GM18499 (cell line): ENCODE results near the gene KIAA0930.

Source experiments
- ATAC-seq: cut with Tn5 transposase; IDR thresholded peaks from one replicate; pipeline ENCODE4 v1.9.1; 2021; ENCODE audit warnings: moderate number of reproducible peaks; ENCODE audit not compliant: insufficient read depth, unreplicated experiment

Gene KIAA0930

DNA sequence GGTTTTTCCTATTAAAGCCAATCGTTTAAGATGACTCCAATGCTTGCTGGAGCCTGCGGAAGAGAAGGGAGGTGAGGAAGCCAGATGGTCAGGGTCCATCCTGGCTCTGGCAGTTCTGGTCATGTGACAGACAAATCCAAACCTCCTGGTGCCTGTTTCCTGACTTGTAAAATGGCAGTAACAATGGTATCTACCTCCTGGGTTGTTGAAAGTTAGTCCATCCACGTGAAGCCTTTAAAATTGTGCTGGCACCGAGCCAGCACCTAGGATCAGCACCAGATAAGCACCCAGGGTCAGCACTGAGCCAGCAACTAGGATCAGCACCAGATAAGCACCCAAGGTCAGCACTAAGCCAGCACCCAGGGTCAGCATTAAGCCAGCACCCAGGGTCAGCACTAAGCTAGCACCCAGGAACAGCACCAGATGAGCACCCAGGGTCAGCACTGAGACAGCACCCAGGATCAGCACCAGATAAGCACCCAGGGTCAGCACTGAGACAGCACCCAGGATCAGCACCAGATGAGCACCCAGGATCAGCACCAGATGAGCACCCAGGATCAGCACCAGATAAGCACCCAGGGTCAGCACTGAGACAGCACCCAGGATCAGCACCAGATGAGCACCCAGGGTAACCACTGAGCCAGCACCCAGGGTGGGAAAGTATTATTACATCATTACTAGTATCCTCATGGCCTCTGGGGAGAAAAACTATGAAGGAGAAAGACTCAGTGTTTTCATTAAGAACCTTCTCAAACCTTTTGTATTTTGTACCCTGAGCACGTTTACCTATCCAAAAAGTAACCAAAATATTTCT, 17.2 kb downstream of the KIAA0930 start:
- no peak for ATAC-seq

DNA sequence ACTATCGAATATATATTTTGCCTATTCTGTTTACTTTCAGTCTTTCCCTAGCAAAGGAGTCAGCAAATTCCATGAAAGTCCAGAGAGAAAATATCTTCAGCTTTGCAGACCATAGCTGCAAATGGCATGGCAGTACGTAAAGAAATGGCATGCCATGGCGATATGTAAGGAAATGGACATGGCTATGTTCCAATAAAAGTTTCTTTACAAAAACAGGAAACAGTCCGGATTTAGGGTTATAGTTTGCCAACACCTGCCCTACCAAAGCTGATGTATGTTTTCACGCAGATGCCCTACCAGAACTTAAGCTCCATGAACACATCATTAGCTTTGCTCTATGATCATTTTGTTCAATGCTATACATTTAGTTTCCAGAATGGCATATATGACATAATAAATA, 19.5 kb downstream of the KIAA0930 start:
- no peak for ATAC-seq

DNA sequence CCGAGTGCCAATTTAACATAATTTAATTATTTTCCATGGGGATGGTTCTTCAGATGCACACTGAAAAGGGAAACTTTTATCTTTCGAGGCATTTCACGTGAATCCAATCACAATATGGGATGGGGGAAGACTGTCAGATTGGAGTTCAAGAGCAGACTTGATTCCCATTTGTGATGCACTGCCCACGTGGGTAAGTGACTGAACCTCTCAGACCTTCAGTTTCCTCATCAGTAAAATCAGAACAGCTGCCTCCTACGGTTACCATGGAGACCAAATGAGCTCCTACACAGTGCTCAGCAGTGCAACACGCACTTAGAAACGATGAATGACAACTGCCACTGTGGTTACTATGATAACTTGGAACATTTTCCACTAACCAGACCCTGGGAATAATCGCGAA, 21.7 kb downstream of the KIAA0930 start:
- no peak for ATAC-seq

DNA sequence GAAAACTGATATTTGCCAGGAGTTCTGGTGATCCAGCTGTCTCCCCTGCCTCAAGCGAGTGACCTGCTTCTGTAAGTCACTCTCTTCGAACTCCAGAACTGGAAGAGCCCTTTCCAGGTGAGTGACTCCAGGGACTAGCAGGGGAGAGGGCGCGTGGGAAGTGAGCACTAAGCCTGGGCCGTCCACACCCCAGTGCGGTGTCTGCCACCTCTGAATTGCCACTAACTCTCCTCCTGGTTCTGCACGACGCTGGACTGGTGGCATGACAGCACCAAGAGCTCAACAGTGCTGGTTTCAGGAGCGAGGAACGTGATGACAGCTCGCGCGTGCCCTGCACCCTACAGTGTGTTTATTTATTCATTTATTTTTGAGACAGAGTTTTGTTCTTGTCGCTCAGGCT, 22.9 kb downstream of the KIAA0930 start:
- ATAC-seq, result no peak

DNA sequence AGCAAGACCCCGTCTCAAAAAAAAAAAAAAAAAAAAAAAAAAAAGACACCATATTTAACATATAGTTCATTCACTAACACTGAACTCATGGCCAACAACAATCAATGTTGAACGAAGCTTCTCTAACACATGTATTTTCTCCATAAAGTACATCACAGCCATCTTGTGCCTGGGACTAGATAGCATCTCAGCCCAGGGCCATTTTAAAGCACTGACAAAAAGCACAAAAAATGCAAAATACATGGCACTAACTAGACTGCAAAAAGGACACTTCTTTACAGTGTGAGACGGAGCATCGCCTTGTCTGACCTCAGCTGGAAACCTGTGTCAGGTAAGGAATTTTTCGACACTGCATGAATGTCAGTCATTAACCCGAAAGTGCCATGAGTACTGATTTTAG, 23.3 kb downstream of the KIAA0930 start:
- no peak for ATAC-seq

DNA sequence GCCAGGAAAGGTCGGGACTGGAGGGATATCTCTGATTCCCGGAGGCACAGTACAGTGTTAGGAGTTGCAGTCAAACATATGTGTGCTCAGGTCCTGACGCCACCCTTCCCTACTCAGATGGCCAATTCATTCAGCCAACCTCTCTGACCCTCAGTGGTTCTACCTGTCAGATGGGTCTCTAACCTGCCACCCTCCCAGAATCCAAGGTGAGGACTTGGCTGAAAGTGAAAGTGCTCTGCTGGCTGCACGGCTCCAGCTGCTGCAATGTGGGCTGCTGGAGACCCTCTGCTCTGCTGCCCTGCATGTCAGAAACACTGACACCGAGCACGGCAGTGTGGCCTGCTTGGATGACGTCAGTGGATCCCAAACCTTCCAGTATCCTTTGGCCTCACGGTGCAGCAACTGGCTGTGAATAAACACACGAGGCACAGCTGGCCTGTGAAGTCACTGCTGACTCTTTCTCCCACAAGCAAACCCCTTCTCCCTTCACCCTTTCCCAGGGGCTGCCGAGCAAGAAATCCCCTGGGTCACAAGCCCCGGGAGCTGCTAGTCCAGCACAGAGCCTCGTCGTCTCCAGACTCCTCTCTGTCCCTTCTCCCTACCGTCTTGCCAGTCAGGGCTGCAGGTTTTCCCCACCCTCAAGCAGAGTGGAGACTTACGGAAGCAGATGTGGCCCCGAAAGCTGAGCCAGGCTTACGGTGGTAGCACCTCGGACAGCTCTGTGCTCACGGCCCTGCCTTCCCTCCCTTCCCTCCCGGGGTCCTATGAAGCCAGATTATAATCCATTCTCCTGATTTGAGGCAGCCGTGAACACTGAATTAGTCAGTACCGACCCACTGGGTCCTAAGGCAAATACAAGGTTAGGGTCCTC, 24.3 kb downstream of the KIAA0930 start:
- no peak for ATAC-seq

DNA sequence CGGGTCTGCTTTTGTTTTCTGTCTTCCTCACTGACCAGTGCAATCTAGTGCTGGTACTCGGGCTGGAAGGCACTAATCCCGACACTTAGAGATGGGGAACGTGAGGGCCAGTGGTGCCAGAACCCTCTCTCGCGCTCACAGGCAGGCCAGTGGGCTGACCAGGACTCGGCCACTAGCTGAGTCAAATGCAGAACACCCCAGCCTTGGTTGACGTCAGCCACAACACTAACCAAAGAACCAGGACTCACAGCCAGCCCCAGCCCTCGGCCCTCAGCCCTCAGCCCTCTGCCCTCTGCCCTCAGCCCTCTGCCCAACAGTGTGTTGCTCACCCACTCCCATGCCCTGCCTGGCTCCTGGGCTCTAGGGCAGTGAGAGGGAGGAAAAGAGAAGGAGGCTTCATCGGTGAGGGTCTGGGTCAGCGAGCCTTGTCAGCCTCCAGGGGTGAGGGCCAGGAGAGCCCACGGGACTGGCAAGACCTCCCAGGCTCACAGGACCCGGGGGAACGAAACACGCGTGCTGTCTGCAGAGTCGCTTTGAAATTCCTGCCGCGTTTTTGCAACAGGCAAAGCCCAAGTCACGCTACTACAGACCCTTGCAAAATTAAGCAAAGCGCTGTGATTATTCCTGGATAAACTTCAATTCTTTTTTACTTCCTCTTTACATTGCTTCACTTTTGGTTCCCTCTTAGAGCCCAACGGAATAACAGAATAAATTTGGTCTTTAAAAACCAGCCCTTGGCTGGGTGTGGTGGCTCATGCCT, 27.5 kb downstream of the KIAA0930 start:
- ATAC-seq, result no peak

DNA sequence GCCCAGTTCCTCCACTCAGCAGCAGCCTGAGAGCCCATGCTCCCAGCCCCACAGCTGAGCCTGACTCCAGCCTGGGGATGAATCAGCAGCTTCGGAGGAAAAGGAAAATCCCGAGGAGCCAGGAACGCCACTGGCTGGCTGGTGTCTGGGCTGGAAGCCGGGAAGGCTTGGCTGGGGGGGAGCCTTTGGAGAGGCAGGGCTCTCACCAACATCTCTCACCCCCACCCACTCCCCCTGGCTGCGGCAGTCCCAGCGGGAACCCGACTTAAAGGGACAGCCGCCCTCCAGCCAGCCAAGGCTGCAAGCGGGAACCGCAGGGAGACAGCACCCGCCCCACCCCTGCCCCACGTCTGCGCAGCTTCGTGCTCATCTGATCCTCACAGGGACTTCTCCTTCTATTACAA, 28.4 kb downstream of the KIAA0930 start:
- ATAC-seq, result no peak

DNA sequence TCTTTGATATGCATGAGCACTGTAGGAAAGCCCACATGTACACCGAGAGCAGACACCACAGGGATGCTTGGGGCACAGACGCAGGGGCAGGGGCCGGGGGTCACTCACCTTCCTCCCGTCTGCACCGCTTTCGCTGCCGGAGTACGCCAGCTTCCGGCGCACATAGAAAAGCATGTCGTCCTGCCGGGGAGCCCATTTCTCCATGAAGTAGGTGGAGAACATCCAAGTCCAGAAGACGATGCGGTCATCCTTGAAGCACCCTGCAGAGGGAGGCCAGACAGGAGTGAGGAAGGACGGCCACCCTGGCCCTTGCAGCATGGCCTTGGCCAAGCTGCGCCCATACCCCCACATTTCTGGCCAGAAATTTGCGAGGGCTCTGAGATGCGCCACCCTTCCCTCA, 28.8 kb downstream of the KIAA0930 start:
- no peak for ATAC-seq

DNA sequence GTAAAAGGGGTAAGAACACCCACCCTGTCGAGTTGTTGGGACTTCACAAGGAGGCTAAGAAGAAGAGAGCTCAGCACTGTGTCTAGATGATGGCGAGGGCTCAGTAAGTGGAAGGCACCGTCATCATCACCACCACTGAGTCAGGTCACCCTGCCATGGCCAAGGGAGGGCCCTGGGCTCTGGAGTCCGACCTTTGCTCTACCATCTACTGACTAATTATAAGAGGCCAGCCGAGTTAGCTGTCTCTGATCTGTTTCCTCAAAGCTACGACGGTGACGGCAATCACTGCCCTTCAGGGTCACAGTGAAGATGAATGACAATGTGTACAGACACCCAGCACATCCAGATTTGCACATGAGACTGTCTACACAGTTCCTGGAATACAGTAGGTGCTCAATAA, 29.3 kb downstream of the KIAA0930 start:
- ATAC-seq, result no peak

DNA sequence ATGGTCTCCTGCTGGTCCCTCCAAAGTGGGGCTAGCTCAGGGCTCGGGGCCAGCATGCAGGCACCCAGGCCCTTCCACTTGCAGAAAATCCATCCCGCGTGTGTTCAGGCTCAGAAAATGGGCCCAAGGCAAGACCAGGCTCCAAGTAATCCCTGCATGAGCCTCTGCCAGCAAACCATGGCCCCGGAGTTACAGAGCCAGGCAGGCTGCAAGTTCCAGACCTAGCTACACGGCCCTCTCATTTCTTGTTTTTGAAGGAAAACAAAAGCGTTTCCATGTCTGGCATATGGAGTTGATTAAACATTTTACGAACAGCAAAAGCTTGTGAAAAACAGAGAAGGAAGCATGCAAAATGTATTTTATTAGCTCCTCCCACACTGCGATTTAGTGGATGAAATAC, 29.7 kb downstream of the KIAA0930 start:
- no peak for ATAC-seq

DNA sequence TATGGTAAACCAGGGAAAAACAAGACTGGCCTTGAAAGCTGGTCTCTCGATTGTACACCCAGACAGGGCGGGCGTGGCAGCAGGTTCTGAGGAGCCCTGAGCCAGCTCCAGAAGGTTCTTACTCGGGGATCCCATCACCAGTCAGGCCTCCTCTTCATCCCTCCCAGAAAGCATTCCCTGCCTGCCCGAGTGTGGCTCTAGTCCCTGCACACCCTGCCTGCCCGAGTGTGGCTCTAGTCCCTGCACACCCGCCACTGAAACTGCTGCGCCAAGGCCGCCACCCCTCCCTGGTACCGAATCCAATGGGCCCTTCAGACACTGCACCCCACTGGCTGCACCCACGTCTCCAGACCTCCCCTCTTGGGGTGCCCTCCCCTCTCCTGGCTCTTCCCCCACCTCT, 30.1 kb downstream of the KIAA0930 start:
- no peak for ATAC-seq

DNA sequence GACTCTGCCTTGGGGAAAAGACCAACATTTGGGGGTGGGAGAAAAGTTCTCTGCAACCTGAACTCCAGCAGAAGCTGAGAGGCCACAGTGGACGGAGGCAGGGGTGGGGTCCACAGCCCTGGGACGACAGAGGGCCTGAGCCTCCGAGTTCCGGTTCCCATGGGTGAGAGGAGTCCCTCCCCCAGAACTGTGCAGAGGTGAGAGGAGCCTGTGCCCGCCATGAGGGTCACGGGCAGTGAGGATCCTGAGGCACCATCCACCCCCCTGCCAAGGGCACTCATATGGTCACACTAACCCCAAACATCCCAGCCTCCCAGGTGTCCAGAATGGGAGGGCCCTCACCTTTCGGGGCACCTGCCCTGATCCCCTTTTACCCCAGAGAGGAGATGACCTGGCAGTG, 30.5 kb downstream of the KIAA0930 start:
- no peak for ATAC-seq

DNA sequence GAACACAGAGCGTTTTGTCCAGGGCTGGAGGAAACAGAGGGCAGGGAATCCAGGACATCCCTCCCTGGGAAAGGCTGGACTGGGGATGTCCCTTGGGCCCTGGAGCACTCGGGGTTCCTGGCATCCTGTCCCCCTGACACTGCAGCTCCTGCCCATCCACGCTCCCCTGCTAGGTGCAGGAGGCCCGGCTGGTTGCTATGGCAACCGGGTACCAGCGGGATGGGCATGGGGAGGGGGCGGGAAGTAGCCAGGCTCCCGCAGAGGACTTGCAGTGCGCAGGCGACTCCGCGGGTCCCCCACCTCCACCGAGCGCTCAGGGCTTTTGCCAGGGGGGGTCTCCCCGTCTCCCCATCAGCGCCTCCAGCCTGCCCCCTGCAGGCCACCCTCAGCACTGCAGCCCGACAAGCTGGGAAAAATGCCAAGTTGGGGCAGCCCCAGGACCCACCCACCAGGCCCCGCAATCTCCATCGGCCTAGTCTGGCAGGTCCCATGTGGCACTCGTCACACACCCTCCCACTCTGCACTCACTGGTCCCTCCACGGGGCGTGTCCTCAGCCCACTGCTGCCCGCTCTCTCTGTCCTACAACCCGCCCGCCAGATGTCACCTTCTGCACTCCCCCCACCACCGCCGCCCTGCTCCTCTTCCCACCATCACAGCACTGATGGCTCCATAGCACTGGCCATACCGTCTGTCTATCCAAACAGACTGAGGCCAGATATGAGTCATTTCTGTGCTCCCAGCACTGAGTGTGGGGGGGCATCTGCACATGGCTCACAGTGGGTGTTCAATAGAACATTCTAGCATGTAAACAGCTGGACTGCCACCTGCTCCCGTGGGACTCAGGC, 31.5 kb downstream of the KIAA0930 start:
- no peak for ATAC-seq

DNA sequence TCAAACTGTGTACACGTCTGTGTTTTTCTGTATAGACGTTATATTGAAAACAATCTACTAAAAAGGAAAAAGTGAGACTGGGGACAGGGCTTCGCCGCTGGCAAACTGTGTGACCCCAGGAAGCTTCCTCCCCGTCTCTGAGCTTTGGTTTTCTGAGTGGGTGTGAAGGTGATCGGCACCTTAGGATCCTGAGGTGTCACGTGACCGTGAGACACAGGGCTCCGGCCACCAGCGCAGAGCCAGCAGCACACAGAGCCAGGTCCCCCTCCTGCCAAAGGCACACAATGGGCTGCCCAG, 32.0 kb downstream of the KIAA0930 start:
- no peak for ATAC-seq

DNA sequence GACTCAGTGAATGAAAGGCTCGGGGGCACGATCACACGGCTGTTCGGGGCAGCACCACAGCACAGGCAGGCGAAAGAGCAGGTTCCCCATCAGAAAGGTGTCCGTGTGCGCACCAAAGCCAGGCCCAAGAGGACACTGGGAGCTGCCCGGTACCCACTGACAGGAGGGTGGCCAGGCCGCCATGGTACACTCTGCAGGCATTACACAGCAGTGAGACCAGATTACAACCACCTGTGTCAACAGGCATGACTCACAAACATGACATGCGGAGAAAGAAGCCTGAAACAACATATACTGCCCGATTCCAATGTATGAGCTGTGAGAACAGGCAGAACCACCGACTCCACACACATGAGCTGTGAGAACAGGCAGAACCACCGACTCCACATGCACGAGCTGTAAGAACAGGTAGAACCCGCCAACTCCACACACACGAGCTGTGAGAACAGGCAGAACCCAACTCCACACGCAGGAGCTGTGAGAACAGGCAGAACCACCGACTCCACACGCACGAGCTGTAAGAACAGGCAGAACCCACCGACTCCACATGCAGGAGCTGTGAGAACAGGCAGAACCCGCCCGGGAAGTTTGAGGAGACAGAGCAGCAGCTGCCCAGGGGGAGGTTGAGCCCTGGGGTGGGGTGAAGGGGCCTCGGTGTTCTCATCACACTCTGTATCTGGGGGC, 32.6 kb downstream of the KIAA0930 start:
- no peak for ATAC-seq

DNA sequence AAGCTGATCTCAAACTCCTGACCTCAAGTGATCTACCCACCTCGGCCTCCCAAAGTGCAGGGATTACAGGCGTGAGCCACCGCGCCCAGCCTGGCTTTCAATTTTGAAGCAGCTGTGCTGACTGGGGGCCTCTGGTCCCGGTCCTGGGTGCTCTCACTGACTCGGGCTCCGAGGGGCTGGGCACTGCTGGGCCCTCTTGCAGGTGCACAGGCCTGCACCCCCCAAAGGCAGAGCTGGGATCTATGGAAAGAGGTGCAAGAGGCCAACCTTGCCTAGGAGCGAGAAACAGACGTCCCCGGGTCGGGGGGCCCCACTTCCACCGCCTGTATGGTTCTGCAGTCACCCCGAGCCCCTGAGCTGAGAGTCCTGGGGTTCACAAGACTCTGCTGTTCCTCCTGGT, 33.2 kb downstream of the KIAA0930 start:
- ATAC-seq, result no peak

DNA sequence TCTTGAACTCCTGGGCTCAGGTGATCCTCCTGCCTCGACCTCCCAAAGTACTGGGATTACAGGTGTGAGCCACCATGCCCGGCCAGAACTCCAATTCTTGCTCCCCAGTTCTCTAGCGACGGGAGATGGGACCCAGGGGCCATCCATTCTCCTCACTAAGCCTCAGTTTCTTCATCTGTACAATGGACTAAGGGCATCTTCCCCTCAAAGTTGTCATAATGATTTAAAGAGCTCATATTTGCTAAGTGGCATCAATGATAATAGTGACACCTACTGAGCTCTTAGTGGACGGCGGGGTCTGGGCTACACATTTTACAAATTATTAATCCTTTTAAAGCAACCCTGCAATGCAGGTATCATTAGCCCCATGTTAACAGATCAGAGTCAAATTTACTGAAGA, 34.5 kb downstream of the KIAA0930 start:
- no peak for ATAC-seq

DNA sequence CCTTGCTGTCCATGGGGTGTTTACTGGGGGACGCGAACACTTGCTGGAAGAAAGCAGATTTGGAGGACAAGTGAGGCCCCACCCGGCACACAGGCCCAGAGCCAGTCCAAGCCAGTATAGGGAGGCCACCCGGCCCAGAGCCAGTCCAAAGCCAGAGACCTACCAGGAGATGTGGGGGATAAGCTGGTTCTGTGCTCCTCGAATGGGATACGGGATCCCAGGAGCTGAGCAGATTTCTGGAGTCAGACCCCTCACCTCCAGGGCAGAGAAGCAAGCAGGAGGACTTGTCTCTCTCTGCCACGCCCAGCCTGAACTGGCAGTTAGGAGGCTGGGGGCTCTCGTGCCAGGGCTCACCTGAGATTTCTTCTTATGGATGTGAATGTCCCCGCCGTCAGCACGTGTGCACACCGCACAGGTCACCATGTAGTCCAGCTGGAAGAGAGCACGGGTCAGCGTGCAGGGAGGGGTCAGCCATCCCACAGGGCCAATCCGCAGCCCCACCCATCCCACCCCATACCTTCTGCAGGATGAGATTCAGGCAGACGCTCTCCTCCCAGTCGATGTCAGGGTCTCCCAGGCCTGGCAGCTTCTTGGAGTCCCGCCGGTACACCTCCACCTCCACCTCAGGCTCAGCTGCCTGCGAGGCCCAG, 35.3 kb downstream of the KIAA0930 start:
- no peak for ATAC-seq
